ENCODE results near the gene FAM90A1. TPM values are rescaled to one million over a fixed set of nuclear protein-coding genes. Genes with fewer than 3 reads are reported as not detected.
"Not testable (repeated sequence)": the region's sequence is repeated elsewhere in the genome, so short reads cannot be mapped to it uniquely, and the experiment has no call there.

Gene FAM90A1
- total RNA-seq: under 1 TPM; 0.18 to 0.68 TPM

GRCh38 chr12:8226992-8227731 lies at the start of gene FAM90A1:
Gene FAM90A1, minus strand, starts transcription at chr12:8227618. Its CDS starts 2,786 bp downstream, at chr12:8224832.
- DNase-seq (ENCODE audit: low spot score); H3K27ac ChIP-seq; H3K27me3 ChIP-seq (replicated peaks; ENCODE audit: insufficient read depth); H3K9me3 ChIP-seq; H3K36me3 ChIP-seq; intact Hi-C loops (cut with DNase I); H3K4me1 ChIP-seq (replicated peaks): not testable (repeated sequence)
- WGBS: 55% methylated on average over 22 of the region's 22 CpGs
- peak within 1 kb of the TSS in 1 of 2 donors; percentile 25 for H3K4me3 ChIP-seq

- H3K4me3 ChIP-seq; intact Hi-C loops (cut with DNase I); H3K36me3 ChIP-seq; H3K4me1 ChIP-seq (replicated peaks); DNase-seq (ENCODE audit: low spot score); H3K27ac ChIP-seq; H3K9me3 ChIP-seq; H3K27me3 ChIP-seq (replicated peaks; ENCODE audit: insufficient read depth): not testable (repeated sequence)
- WGBS: 93% methylated on average over 2 of the region's 2 CpGs
Observed at GRCh38 chr12:8276397-8276796, 49.0 kb upstream of the FAM90A1 start.

GRCh38 chr12:8266706-8267105 lies 39.3 kb upstream of the FAM90A1 start:
- H3K36me3 ChIP-seq; H3K27ac ChIP-seq; H3K4me1 ChIP-seq (replicated peaks); DNase-seq (ENCODE audit: low spot score); intact Hi-C loops (cut with DNase I); H3K4me3 ChIP-seq; H3K27me3 ChIP-seq (replicated peaks; ENCODE audit: insufficient read depth); H3K9me3 ChIP-seq: not testable (repeated sequence)
- 52% methylated on average over 4 of the region's 4 CpGs for WGBS

- intact Hi-C loops (cut with DNase I); H3K27ac ChIP-seq; H3K4me3 ChIP-seq; H3K9me3 ChIP-seq; H3K36me3 ChIP-seq; DNase-seq (ENCODE audit: low spot score); H3K4me1 ChIP-seq (replicated peaks); H3K27me3 ChIP-seq (replicated peaks; ENCODE audit: insufficient read depth): not testable (repeated sequence)
- 58% methylated on average over 7 of the region's 7 CpGs for WGBS
Observed at GRCh38 chr12:8264236-8264635, 36.8 kb upstream of the FAM90A1 start.

- H3K27me3 ChIP-seq (replicated peaks; ENCODE audit: insufficient read depth); intact Hi-C loops (cut with DNase I); H3K36me3 ChIP-seq; H3K9me3 ChIP-seq; H3K27ac ChIP-seq; H3K4me1 ChIP-seq (replicated peaks); DNase-seq (ENCODE audit: low spot score); H3K4me3 ChIP-seq: not testable (repeated sequence)
- WGBS: 19% methylated on average over 14 of the region's 14 CpGs
Observed at GRCh38 chr12:8261111-8261554, 33.7 kb upstream of the FAM90A1 start.

- H3K4me1 ChIP-seq (replicated peaks); H3K36me3 ChIP-seq; intact Hi-C loops (cut with DNase I); H3K4me3 ChIP-seq; H3K27me3 ChIP-seq (replicated peaks; ENCODE audit: insufficient read depth); H3K27ac ChIP-seq; DNase-seq (ENCODE audit: low spot score); H3K9me3 ChIP-seq: not testable (repeated sequence)
- WGBS: 73% methylated on average over 5 of the region's 5 CpGs
Observed at GRCh38 chr12:8256356-8256755, 28.9 kb upstream of the FAM90A1 start.

GRCh38 chr12:8254705-8255104 lies 27.3 kb upstream of the FAM90A1 start:
- H3K4me1 ChIP-seq (replicated peaks); H3K4me3 ChIP-seq; DNase-seq (ENCODE audit: low spot score); H3K9me3 ChIP-seq; H3K27me3 ChIP-seq (replicated peaks; ENCODE audit: insufficient read depth); H3K36me3 ChIP-seq; H3K27ac ChIP-seq; intact Hi-C loops (cut with DNase I): not testable (repeated sequence)
- WGBS: 93% methylated on average over 9 of the region's 9 CpGs

GRCh38 chr12:8252056-8252818 lies 24.8 kb upstream of the FAM90A1 start:
- H3K4me3 ChIP-seq; H3K27ac ChIP-seq; DNase-seq (ENCODE audit: low spot score); H3K36me3 ChIP-seq; intact Hi-C loops (cut with DNase I); H3K4me1 ChIP-seq (replicated peaks); H3K27me3 ChIP-seq (replicated peaks; ENCODE audit: insufficient read depth); H3K9me3 ChIP-seq: not testable (repeated sequence)
- WGBS: 90% methylated on average over 23 of the region's 29 CpGs

- intact Hi-C loops (cut with DNase I); H3K36me3 ChIP-seq; H3K4me3 ChIP-seq; H3K4me1 ChIP-seq (replicated peaks); H3K9me3 ChIP-seq; H3K27me3 ChIP-seq (replicated peaks; ENCODE audit: insufficient read depth); H3K27ac ChIP-seq; DNase-seq (ENCODE audit: low spot score): not testable (repeated sequence)
- WGBS: 43% methylated on average over 7 of the region's 7 CpGs
Observed at GRCh38 chr12:8251616-8252015, 24.2 kb upstream of the FAM90A1 start.

- H3K4me1 ChIP-seq (replicated peaks); H3K9me3 ChIP-seq; intact Hi-C loops (cut with DNase I); DNase-seq (ENCODE audit: low spot score); H3K4me3 ChIP-seq; H3K27ac ChIP-seq; H3K36me3 ChIP-seq; H3K27me3 ChIP-seq (replicated peaks; ENCODE audit: insufficient read depth): not testable (repeated sequence)
- WGBS: 89% methylated on average over 4 of the region's 4 CpGs
Observed at GRCh38 chr12:8246941-8247535, 19.6 kb upstream of the FAM90A1 start.

GRCh38 chr12:8243682-8244161 lies 16.3 kb upstream of the FAM90A1 start:
- H3K4me3 ChIP-seq: peak overlapping the region; percentile 70 to 75
- peak overlapping the region; percentile 81 to 86 for H3K27ac ChIP-seq
- not testable (repeated sequence) for DNase-seq (ENCODE audit: low spot score); H3K27me3 ChIP-seq (replicated peaks; ENCODE audit: insufficient read depth); H3K36me3 ChIP-seq; H3K9me3 ChIP-seq; H3K4me1 ChIP-seq (replicated peaks)
- intact Hi-C loops (cut with DNase I): loop anchor here (5.0 kb wide), 1 partner anchor 211 kb away; the partner anchor contains the start of gene FOXJ2
- WGBS: 1% methylated on average over 31 of the region's 35 CpGs
